ENCODE data around the gene NRXN3. TPM values are rescaled to one million over a fixed set of nuclear protein-coding genes. Genes with fewer than 3 reads are reported as not detected.

The NRXN3 gene
- total and polyA plus RNA-seq, 5 donors from 2014 or later, result not detected

DNA sequence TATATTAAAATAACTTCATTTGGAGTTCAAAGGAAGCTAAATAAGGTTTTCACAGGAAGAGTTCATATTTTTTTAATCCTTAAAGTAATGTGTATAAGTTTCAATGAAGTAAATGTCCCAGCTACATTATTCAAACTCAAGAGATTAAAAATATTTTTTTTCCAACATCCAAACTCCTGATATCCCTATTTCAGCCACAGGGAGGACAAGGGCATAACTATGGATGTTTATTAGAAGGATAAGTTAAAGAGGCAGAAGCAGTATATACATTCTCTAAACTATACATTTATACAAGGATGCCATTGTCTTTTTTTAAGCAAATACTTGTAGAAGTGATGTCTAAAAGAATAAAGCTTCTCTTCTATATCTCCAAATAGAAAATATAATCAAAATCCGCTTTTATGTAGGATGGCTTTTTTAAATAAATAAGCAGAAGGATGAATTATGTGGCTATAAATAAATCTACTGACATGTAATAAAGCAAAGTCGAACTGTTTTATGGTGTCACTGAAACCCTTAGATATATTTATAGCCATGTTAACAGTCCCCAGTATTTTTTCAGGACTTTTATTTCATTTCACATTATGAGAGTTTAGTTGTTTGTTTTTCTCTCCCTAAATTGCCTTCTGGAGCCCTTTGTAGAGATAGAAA lies 1104.6 kb downstream of the NRXN3 start:
- Histone ChIP-seq H3K27ac (ENCODE audit: insufficient read depth, low read length, poor library complexity, severe bottlenecking) (no peak overlapping the region), H3K36me3 (ENCODE audit: control insufficient read depth, insufficient read depth, low read length) (no peaks in the 10 kb centered on the region), H3K4me3 (ENCODE audit: low read depth, low read length) (no peak overlapping the region), H3K9me3 (ENCODE audit: control insufficient read depth in 2 of 2, low read length in 2 of 2) (peaks cover 0 to 2% of the 10 kb centered on the region in 2 experiments), H3K27me3 (ENCODE audit: control insufficient read depth, insufficient read depth, low read length) (no peaks in the 10 kb centered on the region), H3K4me1 (ENCODE audit: control insufficient read depth, insufficient read depth, low read length, poor library complexity, severe bottlenecking) (no peaks in the 10 kb centered on the region)
- Mint-ChIP-seq H3K36me3 (no peaks in the 10 kb centered on the region), H3K27me3 (peaks cover 32% of the 10 kb centered on the region), H3K4me3 (no peak overlapping the region), H3K27ac (no peak overlapping the region), H3K9me3 (peaks cover 0 to 7% (median 2%) of the 10 kb centered on the region in 7 donors), H3K4me1 (no peaks in the 10 kb centered on the region)
- DNase-seq (no peak), ATAC-seq (ENCODE audit: low read depth in 2 of 2) (no peak)

DNA sequence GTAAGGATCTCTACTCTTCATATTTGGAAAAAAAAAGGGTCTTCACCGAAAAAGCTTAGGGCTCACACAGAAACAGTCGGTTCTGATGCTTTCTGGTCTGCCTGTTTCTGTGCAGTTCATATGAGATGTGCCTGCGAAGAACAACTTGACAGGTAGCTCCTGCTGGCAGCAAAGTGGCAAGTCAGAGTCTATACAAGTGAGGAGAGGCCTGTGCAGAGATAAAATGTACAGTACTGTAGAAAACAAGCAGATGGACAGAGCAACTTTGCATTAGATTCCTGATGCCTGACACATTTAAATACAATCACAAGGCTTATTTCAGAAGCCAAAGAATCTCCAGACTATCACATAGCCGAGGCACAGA lies 1105.1 kb downstream of the NRXN3 start:
- no peak overlapping the region for H3K27ac ChIP-seq (ENCODE audit: insufficient read depth, low read length, poor library complexity, severe bottlenecking)
- H3K4me3 ChIP-seq (ENCODE audit: low read depth, low read length), result no peak overlapping the region
- H3K27me3 ChIP-seq (ENCODE audit: control insufficient read depth, insufficient read depth, low read length), result no peaks in the 10 kb centered on the region
- no peak for ATAC-seq (ENCODE audit: low read depth in 2 of 2)
- no peak for DNase-seq
- Mint-ChIP-seq H3K4me1 (no peaks in the 10 kb centered on the region), H3K27ac (no peak overlapping the region), H3K36me3 (no peaks in the 10 kb centered on the region), H3K9me3 (peaks cover 0 to 7% (median 3%) of the 10 kb centered on the region in 7 donors), H3K27me3 (peaks cover 37% of the 10 kb centered on the region), H3K4me3 (no peak overlapping the region)
- peaks cover 0 to 2% of the 10 kb centered on the region in 2 experiments for H3K9me3 ChIP-seq (ENCODE audit: control insufficient read depth in 2 of 2, low read length in 2 of 2)
- H3K4me1 ChIP-seq (ENCODE audit: control insufficient read depth, insufficient read depth, low read length, poor library complexity, severe bottlenecking), result no peaks in the 10 kb centered on the region
- no peaks in the 10 kb centered on the region for H3K36me3 ChIP-seq (ENCODE audit: control insufficient read depth, insufficient read depth, low read length)

GRCh38 chr14:79278286-79278797 lies 1108.2 kb downstream of the NRXN3 start:
- H3K27ac Mint-ChIP-seq, result no peak overlapping the region
- Histone ChIP-seq H3K4me3 (ENCODE audit: low read depth, low read length) (no peak overlapping the region), H3K9me3 (ENCODE audit: control insufficient read depth in 2 of 2, low read length in 2 of 2) (peaks cover 0 to 2% of the 10 kb centered on the region in 2 experiments), H3K36me3 (ENCODE audit: control insufficient read depth, insufficient read depth, low read length) (no peaks in the 10 kb centered on the region), H3K27ac (ENCODE audit: insufficient read depth, low read length, poor library complexity, severe bottlenecking) (no peak overlapping the region), H3K4me1 (ENCODE audit: control insufficient read depth, insufficient read depth, low read length, poor library complexity, severe bottlenecking) (no peaks in the 10 kb centered on the region), H3K27me3 (ENCODE audit: control insufficient read depth, insufficient read depth, low read length) (peaks cover 3% of the 10 kb centered on the region)
- no peaks in the 10 kb centered on the region for H3K4me1 Mint-ChIP-seq
- peaks cover 48% of the 10 kb centered on the region for H3K27me3 Mint-ChIP-seq
- DNase-seq (no peak), ATAC-seq (ENCODE audit: low read depth in 2 of 2) (no peak)
- no peak overlapping the region for H3K4me3 Mint-ChIP-seq
- no peaks in the 10 kb centered on the region for H3K36me3 Mint-ChIP-seq
- peaks cover 0 to 11% (median 0%) of the 10 kb centered on the region in 7 donors for H3K9me3 Mint-ChIP-seq

- Histone ChIP-seq H3K27ac (ENCODE audit: insufficient read depth, low read length, poor library complexity, severe bottlenecking) (no peak overlapping the region), H3K36me3 (ENCODE audit: control insufficient read depth, insufficient read depth, low read length) (no peaks in the 10 kb centered on the region), H3K9me3 (ENCODE audit: control insufficient read depth in 2 of 2, low read length in 2 of 2) (peaks cover 0 to 2% of the 10 kb centered on the region in 2 experiments), H3K4me1 (ENCODE audit: control insufficient read depth, insufficient read depth, low read length, poor library complexity, severe bottlenecking) (no peaks in the 10 kb centered on the region), H3K27me3 (ENCODE audit: control insufficient read depth, insufficient read depth, low read length) (peaks cover 3% of the 10 kb centered on the region), H3K4me3 (ENCODE audit: low read depth, low read length) (no peak overlapping the region)
- Mint-ChIP-seq H3K27ac (no peak overlapping the region), H3K4me3 (no peak overlapping the region), H3K4me1 (no peaks in the 10 kb centered on the region), H3K9me3 (peaks cover 0 to 11% (median 0%) of the 10 kb centered on the region in 7 donors), H3K27me3 (peaks cover 48% of the 10 kb centered on the region), H3K36me3 (no peaks in the 10 kb centered on the region)
- ATAC-seq (ENCODE audit: low read depth in 2 of 2) (no peak), DNase-seq (peak in 1 of 3 donors; percentile 15)
Observed at GRCh38 chr14:79278798-79279644, 1108.8 kb downstream of the NRXN3 start.

DNA sequence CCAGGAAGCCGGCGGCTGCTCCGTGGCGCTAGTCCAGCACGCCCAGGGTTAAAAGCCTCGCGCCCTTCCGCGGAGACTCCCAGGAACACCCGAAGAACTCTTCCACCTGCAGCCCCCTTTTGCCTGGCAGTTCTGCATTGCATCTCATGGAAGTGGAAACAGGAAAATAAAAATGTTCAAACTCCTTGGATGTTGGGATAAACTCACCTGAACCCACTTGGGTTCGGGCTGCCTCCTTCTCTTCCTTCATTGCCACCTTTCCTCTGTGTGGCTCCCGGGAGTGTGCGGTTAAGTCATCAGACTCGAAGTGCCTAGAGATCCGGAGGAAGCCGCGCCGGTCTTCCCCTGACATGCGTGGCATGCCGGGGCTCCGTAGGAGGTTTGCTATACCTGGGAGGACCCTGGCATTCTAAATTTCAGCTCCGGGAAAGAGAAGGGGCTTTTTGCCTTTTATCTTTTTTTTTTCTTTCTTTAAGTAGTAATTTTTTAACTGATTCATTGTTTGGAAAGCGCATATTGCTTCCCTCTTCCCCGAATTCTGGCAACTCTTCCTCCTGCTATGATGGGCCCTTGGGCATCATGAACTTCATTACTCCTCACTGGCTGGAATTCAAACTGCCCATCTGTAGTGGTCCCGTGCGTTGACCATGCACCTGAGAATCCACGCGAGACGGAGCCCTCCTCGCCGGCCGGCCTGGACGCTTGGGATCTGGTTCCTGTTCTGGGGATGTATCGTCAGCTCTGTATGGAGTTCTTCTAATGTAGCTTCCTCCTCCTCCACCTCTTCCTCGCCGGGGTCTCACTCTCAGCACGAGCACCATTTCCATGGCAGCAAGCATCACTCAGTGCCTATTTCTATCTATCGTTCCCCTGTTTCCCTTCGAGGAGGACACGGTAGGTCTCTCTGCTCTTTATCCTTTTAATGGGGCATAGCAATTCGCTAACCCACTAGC lies 1109.7 kb downstream of the NRXN3 start:
- peaks cover 0 to 12% (median 0%) of the 10 kb centered on the region in 7 donors for H3K9me3 Mint-ChIP-seq
- no peak overlapping the region for H3K27ac ChIP-seq (ENCODE audit: insufficient read depth, low read length, poor library complexity, severe bottlenecking)
- DNase-seq, result no peak
- peaks cover 0 to 2% of the 10 kb centered on the region in 2 experiments for H3K9me3 ChIP-seq (ENCODE audit: control insufficient read depth in 2 of 2, low read length in 2 of 2)
- ATAC-seq (ENCODE audit: low read depth in 2 of 2), result no peak
- H3K4me1 Mint-ChIP-seq, result no peaks in the 10 kb centered on the region
- no peaks in the 10 kb centered on the region for H3K4me1 ChIP-seq (ENCODE audit: control insufficient read depth, insufficient read depth, low read length, poor library complexity, severe bottlenecking)
- peaks cover 48% of the 10 kb centered on the region for H3K27me3 Mint-ChIP-seq
- no peaks in the 10 kb centered on the region for H3K36me3 ChIP-seq (ENCODE audit: control insufficient read depth, insufficient read depth, low read length)
- no peak overlapping the region for H3K4me3 ChIP-seq (ENCODE audit: low read depth, low read length)
- peak overlapping the region in 1 of 3 donors; percentile 58 for H3K27ac Mint-ChIP-seq
- H3K36me3 Mint-ChIP-seq, result no peaks in the 10 kb centered on the region
- H3K27me3 ChIP-seq (ENCODE audit: control insufficient read depth, insufficient read depth, low read length), result peaks cover 3% of the 10 kb centered on the region
- H3K4me3 Mint-ChIP-seq, result no peak overlapping the region

- no peaks in the 10 kb centered on the region for H3K36me3 ChIP-seq (ENCODE audit: control insufficient read depth, insufficient read depth, low read length)
- no peaks in the 10 kb centered on the region for H3K4me1 Mint-ChIP-seq
- H3K27ac Mint-ChIP-seq, result no peak overlapping the region
- peaks cover 40% of the 10 kb centered on the region for H3K27me3 Mint-ChIP-seq
- H3K9me3 ChIP-seq (ENCODE audit: control insufficient read depth in 2 of 2, low read length in 2 of 2), result peaks cover 0 to 2% of the 10 kb centered on the region in 2 experiments
- H3K36me3 Mint-ChIP-seq, result no peaks in the 10 kb centered on the region
- H3K9me3 Mint-ChIP-seq, result peaks cover 0 to 12% (median 0%) of the 10 kb centered on the region in 7 donors
- peaks cover 3% of the 10 kb centered on the region for H3K27me3 ChIP-seq (ENCODE audit: control insufficient read depth, insufficient read depth, low read length)
- DNase-seq (no peak), ATAC-seq (ENCODE audit: low read depth in 2 of 2) (no peak)
- no peak overlapping the region for H3K4me3 Mint-ChIP-seq
- no peak overlapping the region for H3K4me3 ChIP-seq (ENCODE audit: low read depth, low read length)
- no peaks in the 10 kb centered on the region for H3K4me1 ChIP-seq (ENCODE audit: control insufficient read depth, insufficient read depth, low read length, poor library complexity, severe bottlenecking)
- no peak overlapping the region for H3K27ac ChIP-seq (ENCODE audit: insufficient read depth, low read length, poor library complexity, severe bottlenecking)
Observed at GRCh38 chr14:79281244-79282152, 1111.3 kb downstream of the NRXN3 start.

All from CD4-positive, CD25-positive, alpha-beta regulatory T cell (primary cell).